HG03095 (cell line): ENCODE results near the gene AMELX.

Source experiments
- ATAC-seq: cut with Tn5 transposase; IDR thresholded peaks from one replicate; pipeline ENCODE4 v1.9.1; 2021; ENCODE audit warnings: moderate library complexity; ENCODE audit not compliant: unreplicated experiment

Gene AMELX

DNA sequence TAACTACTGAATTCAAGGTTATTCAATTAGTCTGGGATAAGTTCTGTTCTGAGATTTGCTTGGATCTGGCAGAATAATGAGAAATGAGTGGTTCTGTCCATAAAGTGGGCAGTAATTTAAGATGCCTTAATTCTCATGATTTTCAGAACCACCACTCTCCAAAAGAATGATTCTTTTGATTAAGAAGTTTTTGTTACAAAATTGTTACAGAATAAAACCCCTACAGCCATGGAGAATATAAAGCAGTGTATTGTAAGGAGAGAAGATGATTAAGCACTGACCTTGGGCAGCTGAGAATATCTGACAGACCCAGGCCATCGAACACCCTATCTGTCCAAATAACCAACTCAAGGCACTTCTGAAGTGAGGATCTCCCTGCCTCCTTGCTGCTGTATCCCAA lies 12.4 kb downstream of the AMELX start:
- ATAC-seq, result no peak

DNA sequence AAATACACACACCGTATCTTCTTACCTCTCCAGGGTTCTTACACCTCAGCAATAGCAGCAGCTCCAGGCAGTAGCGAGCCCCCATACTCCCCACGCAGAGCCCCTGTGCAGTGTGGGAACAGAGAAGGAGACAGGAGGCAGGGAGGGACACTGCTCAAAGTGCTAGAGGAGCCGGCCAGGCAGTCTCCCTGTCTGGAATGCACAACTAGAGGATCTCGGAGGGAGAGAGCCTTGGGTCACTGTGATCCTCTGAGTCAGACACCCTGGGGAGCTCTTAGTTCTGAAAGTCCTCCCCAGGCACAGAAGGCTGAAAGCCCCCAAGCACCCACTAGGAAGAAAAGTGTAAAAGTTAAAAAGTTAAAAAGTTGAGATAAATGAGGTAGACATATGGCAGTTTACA lies 16.0 kb downstream of the AMELX start:
- ATAC-seq, result no peak

DNA sequence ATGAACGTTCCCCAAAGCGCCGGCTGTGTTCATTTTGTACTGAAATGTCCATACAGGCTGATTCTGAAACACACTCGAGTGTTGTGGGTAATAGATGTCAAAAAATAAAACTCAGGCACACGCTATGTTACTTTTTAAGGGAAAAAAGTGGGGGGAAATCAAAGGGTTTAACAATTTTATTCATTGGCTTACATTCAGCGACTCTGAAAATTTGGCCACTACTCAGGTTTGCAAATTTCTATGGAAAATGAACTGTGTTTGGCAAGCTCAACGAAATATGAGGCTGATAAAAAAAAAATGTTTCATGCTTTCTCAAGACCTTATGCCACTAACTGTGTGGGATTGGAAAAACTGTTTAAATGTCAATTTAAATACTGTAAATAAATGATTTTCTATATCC lies 18.5 kb downstream of the AMELX start:
- ATAC-seq, result no peak

DNA sequence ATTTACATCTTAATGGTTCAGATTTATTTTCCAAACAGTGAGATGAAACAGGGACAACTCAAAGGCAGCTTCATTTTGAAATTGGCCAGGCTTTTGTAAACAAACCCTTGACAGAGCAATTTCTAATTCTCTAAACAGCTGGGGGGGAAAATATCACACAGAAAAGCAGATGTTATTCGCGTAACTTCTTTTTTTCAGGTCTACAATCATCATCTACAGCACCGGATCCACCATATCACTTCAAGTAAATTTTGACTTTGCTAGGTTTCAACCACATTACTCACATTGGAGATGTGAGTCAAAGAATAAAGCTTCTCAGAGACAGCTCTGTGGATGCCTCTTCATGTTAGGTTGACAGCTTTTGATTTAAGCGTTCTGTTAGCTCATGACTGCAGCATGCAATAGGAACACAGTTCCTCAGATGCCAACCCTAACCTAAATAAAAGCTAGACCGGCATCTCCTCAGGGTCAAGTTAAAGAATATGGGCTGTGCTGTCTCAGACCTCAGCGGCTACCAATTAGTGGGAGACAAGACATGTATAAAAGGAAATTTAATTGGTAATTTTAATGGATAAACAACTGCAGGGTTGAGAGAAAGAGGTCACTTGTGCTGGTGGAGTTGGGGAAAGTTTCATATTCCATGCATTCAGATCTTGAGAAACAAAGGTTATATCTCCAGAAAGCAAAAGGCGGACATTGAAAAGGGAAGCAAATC lies 26.8 kb downstream of the AMELX start:
- no peak for ATAC-seq

DNA sequence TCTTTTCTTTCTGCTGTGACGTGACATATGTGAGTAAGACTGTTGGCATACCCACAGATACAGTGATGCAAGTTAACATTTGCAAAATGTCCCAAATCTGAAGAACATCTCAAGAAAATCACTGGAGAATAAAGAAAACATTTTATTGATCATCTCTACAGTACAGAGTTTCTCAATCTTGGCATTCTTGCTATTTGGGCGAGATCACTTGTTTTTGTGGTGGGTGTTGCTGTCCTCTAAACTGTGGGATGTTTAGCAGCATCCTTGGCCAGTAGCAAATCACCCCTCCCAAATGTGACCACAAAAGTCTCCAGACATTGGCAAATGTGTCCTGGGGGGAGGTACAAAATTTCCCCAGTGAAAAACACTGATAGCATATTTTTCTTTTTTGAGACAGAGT lies 28.8 kb downstream of the AMELX start:
- ATAC-seq, result no peak

DNA sequence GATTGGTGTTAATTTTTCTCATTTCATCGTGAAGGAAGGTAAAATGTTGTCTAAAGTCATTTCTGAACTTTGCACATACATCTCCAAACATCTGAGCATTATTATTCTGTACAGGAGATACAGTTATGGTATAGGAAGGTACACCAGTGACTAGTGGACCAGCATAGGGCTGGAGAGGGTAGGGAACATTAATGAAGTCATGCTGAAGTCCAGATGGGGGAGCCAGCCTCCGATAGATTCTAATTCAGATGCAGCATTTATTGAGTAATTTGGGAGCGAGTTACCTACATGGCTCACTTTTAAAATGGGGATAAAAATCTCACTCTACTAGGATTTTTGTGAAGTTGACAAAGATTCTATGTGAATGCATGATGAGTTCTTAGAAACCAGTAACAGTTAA lies 34.9 kb downstream of the AMELX start:
- no peak for ATAC-seq

DNA sequence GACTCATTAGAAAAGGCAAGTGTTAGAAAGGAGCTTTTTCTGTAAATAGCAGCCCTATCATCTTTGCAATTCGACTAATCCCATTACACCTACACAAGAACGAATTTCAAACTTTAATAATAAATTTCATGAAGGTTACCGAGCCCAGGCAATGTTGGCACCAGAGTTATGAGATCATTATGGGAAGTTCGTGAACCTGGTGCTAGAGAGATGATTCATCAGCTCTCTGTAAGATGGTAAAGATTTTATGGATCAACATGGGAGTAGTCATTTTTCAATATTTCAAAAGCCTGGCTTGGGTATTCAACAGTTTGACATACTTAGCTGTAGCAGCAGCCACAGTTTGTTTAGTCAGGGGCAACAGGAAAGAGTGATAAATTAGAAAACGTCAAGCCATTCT lies 35.8 kb downstream of the AMELX start:
- ATAC-seq, result no peak

DNA sequence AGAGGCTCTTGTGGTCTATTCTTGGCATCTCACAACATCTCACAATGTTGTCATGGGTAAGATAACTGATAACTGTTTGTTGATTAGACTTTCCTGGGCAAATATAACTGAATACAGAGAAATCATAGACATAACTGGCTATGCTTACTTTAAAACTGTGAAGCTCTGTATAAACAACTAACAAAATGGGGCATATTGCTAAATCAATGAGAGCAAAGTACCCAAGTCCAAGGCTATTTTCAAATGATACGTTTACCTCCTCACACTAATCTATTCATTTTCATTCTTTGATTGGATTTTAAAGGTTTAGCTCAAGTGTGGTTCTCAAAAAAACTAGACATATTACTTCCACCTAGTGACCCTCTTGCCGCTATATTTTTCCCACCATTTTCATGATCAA lies 38.6 kb downstream of the AMELX start:
- ATAC-seq, result no peak

DNA sequence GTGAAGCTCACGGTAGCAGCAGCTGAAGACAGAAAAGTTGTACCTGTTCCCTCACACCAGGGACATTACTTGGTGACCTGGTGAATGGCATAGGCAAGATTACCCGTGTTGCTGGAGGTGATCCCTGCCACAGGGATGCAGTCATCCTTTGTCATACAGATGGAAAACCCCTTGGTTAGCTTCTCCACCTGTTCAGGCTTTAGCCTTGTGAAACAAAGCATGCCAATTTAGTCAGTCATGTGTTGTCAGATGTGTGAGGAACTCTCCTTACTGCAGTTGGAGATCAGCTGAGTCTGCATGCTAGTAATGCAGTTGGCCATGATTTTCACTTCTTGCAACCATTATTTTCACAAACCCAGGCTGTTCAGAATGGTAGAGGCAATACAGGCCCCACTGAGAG lies 41.0 kb downstream of the AMELX start:
- ATAC-seq, result no peak

DNA sequence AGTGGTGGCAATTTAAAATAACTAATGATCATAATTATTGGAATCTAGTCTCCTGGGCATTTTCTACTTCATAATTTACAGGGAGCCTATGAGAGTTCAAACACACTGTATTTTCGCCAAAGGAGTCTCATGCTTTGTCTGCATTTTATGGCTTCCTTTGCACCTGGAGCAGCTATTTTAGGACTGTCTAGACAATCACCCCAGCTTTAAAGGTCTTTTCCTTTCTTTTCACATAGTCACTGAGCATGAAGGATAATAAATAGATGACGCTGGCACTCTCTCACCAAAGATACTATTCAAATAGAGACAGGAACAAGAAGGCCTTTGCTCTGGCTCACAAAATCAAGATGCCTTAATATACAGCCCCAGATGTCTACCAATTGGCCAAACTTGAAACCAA lies 43.0 kb downstream of the AMELX start:
- no peak for ATAC-seq

DNA sequence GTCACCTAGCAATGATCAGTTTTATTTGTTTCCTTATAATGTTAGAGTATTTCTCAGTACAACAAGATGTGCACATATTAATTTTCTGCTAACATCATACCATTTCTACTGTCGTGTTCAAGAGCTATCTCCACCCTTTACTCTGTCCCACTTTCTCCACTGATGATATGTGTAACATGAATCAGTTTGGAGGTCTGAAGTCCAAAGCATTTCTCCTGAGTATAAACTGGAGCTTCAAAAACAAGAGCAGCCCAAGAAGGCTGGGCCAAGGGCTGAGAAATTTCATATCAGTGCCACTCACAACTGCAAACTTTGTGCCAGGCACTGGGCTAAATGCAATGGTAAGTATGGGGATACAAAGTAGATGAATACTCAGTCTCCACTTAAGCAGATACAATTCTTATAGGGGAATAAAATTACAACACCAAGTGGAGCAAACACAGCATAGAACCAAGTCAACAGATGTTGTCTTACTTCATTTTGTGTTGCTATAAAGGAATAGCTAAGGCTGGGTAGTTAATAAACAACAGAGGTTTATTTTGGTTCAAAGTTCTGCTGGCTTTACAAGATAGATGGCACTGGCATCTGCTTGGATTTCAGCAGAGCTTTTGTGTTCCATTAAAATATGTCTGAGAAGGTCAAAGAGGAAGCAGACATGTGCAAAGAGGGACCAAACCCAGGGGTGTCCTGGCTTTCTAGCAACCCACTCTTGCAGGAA lies 44.2 kb downstream of the AMELX start:
- ATAC-seq, result no peak

DNA sequence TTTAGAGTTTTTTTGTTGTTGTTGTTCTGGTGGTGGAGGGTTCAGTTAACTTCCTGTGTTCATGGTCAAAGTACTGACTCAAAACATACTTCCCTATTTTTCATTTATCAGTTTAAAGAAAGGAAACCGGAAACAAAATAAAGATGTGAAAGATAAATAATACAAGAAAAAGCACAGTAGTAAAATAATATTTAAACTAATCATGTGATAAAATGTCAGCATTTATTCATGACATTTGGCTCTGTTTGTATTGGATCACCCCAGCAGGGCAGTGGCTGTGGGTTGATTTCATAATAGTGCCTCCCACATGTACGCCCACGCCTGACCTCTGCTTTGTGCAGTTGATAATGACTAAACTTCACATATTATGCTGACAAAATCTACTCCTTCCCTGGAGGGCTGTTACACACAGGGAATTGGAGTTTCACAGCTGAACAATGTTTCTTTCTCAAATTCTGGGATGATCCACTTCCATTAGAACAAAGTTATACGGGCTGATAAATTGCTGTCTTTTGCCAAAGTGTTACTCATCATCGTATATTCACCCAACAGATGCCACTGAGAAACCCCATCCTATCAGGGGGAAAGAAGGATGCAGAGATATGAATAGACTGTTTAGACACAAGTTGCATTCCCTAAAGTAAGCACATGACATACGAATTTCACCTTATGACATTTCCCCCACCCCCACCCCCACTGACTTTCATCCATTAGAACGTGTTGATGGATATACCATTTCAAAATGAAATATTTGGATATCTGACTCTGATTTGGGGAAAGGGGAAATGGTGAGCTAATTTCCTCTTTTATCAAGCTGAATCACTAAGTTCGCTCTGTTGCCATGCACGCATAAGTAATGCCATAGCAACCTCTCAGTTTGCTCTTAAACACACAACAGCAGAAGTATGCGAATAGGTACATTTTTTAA lies 48.3 kb downstream of the AMELX start:
- ATAC-seq, result peak; percentile 71

DNA sequence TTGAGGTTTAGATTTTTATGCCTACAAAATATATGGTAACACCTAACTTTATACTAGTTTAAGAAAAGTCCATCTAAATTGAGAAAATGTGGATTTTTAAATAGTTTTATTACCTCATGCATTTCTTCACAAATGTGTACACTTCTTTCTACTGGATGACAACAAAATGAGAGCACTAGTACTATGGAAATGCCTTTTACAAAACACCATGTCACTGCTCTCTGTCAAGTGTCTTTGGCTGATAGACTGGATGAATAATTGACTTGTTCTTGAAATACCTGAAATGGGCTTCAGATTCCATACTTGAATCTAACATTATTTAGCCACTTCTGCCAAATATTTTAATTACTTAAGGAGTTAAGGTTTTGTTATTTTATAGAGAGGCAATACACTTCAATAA lies 49.5 kb downstream of the AMELX start:
- no peak for ATAC-seq

DNA sequence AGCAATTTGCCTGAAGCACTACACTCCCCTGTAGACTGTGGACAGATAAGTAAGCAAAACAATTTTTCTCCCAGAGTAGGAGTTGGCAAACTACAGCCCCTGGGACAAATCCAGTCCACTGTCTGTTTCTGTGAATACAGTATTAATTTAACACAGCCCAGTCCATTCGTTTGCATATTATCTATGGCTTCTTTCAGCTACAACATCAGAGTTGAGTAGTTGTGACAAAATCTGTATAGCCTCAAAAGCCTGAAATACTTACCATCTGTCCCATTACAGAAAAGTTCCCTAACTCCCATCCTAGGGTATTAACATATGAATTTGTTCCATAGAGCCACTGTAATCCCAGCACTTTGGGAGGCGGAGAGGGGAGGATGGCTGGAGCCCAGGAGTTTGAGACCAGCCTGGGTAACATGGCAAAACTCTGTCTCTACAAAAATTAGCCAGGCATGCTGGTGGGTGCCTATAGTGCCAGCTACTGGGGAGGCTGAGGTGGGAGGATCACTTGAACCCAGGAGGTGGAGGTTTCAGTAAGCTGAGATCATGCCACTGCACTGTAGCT lies 53.0 kb downstream of the AMELX start:
- ATAC-seq, result no peak

DNA sequence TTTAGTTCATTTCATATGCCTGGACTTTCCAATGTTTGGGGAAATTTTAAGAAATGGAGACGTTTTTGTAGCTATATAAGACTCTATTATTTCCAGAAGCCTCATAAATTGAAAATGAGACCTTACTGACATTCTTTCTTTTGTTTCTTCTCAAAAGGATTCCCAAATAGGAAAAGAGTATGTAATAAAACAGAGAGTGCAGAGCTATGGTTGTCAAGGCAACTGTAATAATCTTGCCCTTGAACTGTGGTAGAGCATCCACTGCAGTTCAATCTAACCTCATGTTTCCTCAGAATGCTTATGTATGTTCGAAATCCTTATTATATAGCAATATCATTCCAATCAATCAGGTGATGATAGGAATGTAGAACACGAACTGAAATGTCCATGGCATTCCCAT lies 54.1 kb downstream of the AMELX start:
- no peak for ATAC-seq

DNA sequence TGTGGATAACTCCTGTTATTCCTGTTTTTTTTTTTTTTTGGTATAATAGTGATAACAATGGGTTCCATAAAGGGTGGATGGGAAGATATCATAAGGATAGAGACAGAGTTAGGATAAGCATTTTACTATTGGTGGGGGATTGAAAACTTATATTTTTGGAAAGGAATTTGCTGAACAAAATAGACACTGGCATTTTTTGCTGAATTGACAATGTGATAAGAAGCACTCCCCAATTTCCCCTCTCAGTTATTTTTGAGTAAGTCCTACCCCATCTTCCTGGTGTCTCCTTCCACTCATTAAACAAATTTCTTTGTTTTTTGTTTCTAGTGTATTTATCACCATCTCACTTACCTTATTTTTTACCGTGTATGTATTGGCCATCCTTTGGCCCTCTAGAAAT lies 55.8 kb downstream of the AMELX start:
- ATAC-seq, result no peak

DNA sequence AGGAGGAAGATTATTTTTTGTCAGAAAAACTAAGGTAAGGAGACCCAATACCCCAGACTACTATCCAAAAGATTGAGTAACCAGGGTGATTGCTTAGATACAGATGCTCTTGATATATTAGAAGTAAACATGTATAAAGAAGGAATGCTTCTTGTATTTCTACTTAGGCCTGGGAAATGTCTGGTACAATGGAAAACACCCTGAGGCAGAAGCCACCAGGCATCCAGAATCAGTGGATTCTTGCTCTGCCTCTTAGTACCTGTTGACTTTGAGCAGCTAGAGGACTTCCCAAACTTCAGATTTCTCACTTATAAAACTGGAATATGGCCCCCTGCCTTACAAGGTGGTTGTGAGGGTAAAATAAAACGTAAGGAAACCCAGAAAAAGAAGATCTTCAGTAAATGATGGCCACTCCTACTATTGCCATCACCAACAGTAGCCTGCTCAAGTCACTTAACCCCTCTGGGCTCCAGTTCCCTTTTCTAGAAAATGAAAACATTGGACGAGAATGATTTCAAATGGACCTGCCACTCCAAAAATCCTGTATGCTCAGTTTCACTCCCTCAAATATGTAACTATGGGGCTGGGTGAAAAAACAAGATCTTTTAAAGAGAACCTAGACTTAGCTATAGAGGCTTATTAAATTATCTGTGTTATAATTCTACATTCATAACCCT lies 56.6 kb downstream of the AMELX start:
- no peak for ATAC-seq
